NAMALWA (cell line): ENCODE results near the gene CCNJ.

Source experiments
- DNase-seq: peaks from one replicate; pipeline ENCODE4 v3.0.0-alpha.2; 2015; ENCODE audit warnings: low spot score

Gene CCNJ

DNA sequence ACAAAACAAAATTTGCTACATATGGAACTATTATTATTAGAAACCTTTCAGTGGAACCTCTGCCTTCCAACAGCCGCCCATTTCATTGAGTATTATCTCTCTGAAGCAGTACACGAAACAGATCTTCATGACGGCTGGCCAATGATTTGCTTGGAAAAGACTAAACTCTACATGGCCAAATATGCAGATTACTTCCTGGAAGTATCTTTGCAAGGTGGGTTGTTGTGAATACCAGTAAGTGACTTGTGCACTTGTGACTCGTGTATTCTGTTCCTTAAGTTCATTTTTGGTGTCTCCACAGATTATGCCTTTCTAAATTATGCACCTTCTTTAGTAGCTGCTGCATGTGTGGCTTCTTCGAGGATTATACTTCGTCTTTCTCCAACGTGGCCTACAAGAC lies 13.4 kb downstream of the CCNJ start:
- DNase-seq, result no peak

DNA sequence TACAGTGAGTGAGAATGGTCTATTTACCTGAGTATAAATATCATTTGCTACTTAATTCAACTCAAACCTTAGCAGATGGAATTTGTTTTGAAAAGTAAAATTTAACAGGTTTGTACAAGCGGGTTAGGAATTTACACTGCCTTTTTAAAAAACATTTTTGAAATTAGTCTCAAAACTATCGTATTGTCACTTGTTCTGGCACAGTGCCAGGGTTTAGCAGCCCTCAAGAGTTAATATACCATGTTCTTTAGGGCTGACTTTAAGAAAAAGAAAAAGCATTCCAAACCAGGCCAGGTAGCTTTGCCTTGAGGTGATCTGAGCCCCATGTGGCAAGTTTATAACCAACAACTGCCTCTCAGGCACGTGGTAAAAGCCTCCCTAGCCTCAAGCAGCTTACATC lies 17.8 kb downstream of the CCNJ start:
- no peak for DNase-seq

DNA sequence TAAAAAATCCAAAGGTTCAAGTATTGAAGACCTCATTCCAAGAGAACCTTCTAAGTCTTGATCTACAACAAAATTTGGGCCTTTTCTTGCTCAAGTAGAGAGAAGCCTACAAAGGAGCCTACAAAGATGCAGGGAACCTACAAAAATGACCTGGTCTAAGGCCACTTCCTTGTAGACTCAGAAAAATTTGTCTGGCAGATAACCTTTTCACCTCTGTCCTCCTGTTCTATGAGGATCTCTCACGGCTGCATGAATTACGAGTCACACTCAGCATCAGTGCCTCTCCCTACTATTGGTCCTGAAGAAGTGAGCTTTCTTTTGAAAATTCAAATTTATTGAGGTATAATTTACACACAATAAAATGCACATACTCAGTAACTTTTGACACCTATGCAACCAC lies 29.3 kb downstream of the CCNJ start:
- DNase-seq, result no peak

GRCh38 chr10:96073722-96074121 lies 30.3 kb downstream of the CCNJ start:
- no peak for DNase-seq

DNA sequence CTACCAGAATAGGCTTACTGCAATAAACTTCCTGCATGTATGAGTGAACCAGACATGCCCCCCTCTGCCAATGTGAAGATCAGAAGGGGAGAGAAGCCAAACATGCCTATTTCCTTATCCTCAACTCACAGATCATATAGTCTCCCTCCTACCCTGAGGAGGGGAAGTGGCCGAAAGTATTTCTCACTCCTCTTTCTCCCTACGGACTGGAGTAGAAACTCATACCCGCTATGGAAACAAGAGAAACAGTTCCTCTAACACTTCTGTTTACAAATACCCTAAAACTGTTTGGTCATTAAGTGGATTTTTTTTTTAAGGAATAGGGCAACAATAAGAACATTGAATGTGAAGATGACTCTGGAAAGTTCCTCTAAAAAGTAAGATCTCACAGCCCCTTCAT lies 31.4 kb downstream of the CCNJ start:
- no peak for DNase-seq

- no peak for DNase-seq
Measured at GRCh38 chr10:96075977-96076376, 32.6 kb downstream of the CCNJ start.

DNA sequence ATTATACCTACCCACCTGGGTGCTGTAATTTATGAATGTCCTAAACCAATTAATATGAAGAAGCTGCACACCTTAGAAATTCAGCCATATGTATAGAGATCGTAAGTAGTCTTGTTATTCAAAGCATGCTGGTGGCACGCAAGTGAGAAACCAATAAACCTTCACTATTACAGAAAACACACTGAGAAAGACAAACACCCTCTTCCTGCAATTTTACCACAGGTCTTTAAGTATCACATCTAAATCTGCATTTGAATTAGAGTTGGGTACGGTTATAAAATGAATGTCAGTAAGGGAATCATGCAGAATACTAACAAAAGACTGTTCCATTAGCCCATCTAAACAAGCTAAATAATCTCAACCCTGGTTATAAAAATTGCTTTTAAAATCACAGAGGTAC lies 33.8 kb downstream of the CCNJ start:
- DNase-seq, result no peak

DNA sequence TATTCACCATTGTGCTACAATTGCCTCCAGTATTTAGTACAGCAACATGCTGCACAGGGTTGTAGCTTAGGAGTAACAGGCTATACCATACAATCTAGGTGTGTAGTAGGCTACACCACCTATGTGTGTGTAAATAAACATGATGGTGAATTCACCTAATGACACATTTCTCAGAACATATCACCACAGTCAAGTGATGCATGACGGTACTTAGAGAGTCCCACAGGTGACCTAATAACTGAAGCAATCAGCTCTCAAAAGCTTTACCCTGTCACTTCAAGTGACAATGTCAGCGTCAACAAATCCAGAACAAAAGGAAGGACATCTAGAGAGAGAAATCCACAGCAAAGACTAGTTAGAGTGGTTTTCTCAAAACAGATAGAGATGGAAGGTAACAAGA lies 38.8 kb downstream of the CCNJ start:
- no peak for DNase-seq

GRCh38 chr10:96082748-96083147 lies 39.4 kb downstream of the CCNJ start:
- no peak for DNase-seq

- DNase-seq, result no peak
Measured at GRCh38 chr10:96089116-96089515, 45.7 kb downstream of the CCNJ start.

- peak; percentile 97 for DNase-seq
Measured at GRCh38 chr10:96089670-96090462, 46.5 kb downstream of the CCNJ start.

GRCh38 chr10:96090463-96090800 lies 47.0 kb downstream of the CCNJ start:
- no peak for DNase-seq

- no peak for DNase-seq
Measured at GRCh38 chr10:96092999-96093767, 49.8 kb downstream of the CCNJ start.

GRCh38 chr10:96093948-96094347 lies 50.6 kb downstream of the CCNJ start:
- DNase-seq, result no peak

GRCh38 chr10:96096958-96097357 lies 53.6 kb downstream of the CCNJ start:
- DNase-seq, result no peak

GRCh38 chr10:96097865-96098264 lies 54.5 kb downstream of the CCNJ start:
- no peak for DNase-seq

- DNase-seq, result no peak
Measured at GRCh38 chr10:96107623-96108038, 64.2 kb downstream of the CCNJ start.
